Panc1 (cell line): ENCODE measurements around the gene ARL4A.

Experiments
- POLR2AphosphoS5 ChIP-seq: IDR thresholded peaks from 2 replicates; pipeline ENCODE4 v1.6.1; 2012; ENCODE audit warnings: mild to moderate bottlenecking, low read depth, low read length, moderate library complexity
- TF ChIP-seq, protein P1 (sequence below): fragments of 450-650 bp; IDR thresholded peaks from 2 replicates; pipeline ENCODE4 v1.5.1; 2017; ENCODE audit warnings: mild to moderate bottlenecking

DNA sequence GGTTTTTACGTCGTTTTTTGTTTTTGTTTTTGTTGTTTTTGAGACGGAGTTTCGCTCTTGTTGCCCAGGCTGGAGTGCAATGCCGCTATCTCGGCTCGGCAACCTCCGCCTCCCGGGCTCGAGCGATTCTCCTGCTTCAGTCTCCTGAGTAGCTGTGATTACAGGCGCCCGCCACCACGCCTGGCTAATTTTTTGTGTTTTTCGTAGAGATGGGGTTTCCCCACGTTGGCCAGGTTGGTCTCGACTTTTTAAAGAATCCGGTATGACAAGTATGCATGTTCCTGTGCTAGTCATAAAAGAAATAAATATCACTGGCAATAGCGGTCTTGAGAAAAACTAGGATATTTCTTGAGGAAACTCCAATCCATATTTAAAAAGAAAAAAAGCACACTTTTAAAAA lies 2.7 kb upstream of the ARL4A start:
- no peak for TF ChIP-seq POLR2AphosphoS5
- TF ChIP-seq, protein P1, sequence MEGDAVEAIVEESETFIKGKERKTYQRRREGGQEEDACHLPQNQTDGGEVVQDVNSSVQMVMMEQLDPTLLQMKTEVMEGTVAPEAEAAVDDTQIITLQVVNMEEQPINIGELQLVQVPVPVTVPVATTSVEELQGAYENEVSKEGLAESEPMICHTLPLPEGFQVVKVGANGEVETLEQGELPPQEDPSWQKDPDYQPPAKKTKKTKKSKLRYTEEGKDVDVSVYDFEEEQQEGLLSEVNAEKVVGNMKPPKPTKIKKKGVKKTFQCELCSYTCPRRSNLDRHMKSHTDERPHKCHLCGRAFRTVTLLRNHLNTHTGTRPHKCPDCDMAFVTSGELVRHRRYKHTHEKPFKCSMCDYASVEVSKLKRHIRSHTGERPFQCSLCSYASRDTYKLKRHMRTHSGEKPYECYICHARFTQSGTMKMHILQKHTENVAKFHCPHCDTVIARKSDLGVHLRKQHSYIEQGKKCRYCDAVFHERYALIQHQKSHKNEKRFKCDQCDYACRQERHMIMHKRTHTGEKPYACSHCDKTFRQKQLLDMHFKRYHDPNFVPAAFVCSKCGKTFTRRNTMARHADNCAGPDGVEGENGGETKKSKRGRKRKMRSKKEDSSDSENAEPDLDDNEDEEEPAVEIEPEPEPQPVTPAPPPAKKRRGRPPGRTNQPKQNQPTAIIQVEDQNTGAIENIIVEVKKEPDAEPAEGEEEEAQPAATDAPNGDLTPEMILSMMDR, result no peak
